ENCODE measurements around the gene IFT81.

DNA sequence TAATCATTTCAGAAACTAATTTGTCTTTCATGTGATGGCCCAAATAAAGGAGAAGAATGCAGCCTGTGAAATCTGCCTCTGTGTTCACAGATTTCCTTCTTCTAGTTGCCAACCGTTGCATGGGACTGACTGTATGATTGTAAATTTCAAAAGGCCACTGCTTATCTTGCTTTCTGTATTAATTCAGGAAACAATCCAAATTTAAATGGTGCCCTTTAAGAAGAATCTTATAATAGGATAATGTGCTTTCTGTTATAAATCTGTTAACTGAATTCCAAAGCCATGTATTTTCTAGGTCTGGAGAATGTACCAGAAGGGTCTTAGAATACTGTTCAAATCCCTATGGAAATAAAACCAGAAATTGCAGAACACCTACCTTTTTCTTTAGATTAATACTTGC is 98.3 kb downstream of the IFT81 start:
- TF ChIP-seq, protein P1, sequence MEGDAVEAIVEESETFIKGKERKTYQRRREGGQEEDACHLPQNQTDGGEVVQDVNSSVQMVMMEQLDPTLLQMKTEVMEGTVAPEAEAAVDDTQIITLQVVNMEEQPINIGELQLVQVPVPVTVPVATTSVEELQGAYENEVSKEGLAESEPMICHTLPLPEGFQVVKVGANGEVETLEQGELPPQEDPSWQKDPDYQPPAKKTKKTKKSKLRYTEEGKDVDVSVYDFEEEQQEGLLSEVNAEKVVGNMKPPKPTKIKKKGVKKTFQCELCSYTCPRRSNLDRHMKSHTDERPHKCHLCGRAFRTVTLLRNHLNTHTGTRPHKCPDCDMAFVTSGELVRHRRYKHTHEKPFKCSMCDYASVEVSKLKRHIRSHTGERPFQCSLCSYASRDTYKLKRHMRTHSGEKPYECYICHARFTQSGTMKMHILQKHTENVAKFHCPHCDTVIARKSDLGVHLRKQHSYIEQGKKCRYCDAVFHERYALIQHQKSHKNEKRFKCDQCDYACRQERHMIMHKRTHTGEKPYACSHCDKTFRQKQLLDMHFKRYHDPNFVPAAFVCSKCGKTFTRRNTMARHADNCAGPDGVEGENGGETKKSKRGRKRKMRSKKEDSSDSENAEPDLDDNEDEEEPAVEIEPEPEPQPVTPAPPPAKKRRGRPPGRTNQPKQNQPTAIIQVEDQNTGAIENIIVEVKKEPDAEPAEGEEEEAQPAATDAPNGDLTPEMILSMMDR (IDR thresholded peaks at IDR 0.05): no peak
- TF ChIP-seq POLR2A (IDR thresholded peaks at IDR 0.05) (no peak), EP300 (IDR thresholded peaks at IDR 0.05) (no peak)

Data from tibial nerve (tissue), 4 donors.